ENCODE measurements around the gene WNT3A.

WNT3A gene

GRCh38 chr1:228039986-228040385 is 33.2 kb downstream of the WNT3A start:
- Histone ChIP-seq H3K9ac (ENCODE audit: low read depth, low read length, poor library complexity, severe bottlenecking) (no peak overlapping the region), H3K36me3 (ENCODE audit: insufficient read depth, low read length) (no peaks in the 10 kb centered on the region), H4K20me1 (ENCODE audit: insufficient read depth, low read length, poor library complexity, severe bottlenecking) (no peaks in the 10 kb centered on the region), H3K27me3 (ENCODE audit: insufficient read depth, low read length, poor library complexity, severe bottlenecking) (no peaks in the 10 kb centered on the region), H3K79me2 (ENCODE audit: insufficient read depth, low read length) (no peaks in the 10 kb centered on the region), H3K4me1 (ENCODE audit: insufficient read depth, low read length, poor library complexity, severe bottlenecking) (no peaks in the 10 kb centered on the region), H3K4me3 (ENCODE audit: low read length, poor library complexity, severe bottlenecking) (no peak overlapping the region), H3K9me3 (ENCODE audit: insufficient read depth, low read depth, low read length) (peaks cover 3% of the 10 kb centered on the region; the same call in 1 of the 2 replicates), H3K9me2 (replicated peaks; ENCODE audit: low read depth, low read length) (no peaks in the 10 kb centered on the region), H3K4me2 (ENCODE audit: low read depth, low read length, poor library complexity, severe bottlenecking) (no peak overlapping the region), H2AFZ (ENCODE audit: low read length) (no peak overlapping the region), H3F3A (ENCODE audit: low read depth) (no peaks in the 10 kb centered on the region)
- TF ChIP-seq, protein P1, sequence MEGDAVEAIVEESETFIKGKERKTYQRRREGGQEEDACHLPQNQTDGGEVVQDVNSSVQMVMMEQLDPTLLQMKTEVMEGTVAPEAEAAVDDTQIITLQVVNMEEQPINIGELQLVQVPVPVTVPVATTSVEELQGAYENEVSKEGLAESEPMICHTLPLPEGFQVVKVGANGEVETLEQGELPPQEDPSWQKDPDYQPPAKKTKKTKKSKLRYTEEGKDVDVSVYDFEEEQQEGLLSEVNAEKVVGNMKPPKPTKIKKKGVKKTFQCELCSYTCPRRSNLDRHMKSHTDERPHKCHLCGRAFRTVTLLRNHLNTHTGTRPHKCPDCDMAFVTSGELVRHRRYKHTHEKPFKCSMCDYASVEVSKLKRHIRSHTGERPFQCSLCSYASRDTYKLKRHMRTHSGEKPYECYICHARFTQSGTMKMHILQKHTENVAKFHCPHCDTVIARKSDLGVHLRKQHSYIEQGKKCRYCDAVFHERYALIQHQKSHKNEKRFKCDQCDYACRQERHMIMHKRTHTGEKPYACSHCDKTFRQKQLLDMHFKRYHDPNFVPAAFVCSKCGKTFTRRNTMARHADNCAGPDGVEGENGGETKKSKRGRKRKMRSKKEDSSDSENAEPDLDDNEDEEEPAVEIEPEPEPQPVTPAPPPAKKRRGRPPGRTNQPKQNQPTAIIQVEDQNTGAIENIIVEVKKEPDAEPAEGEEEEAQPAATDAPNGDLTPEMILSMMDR (conservative IDR thresholded peaks at IDR 0.05; ENCODE audit: low read length): no peak
- no peak for TF ChIP-seq EZH2phosphoT487 (IDR thresholded peaks at IDR 0.05; ENCODE audit: borderline replicate concordance)

- TF ChIP-seq, protein P1 (conservative IDR thresholded peaks at IDR 0.05; ENCODE audit: low read length): no peak
- no peak for TF ChIP-seq EZH2phosphoT487 (IDR thresholded peaks at IDR 0.05; ENCODE audit: borderline replicate concordance)
- no peaks in the 10 kb centered on the region for H3K36me3 ChIP-seq (ENCODE audit: insufficient read depth, low read length)
- H3F3A ChIP-seq (ENCODE audit: low read depth): no peaks in the 10 kb centered on the region
- H3K9me3 ChIP-seq (ENCODE audit: insufficient read depth, low read depth, low read length): peaks cover 3% of the 10 kb centered on the region; the same call in 1 of the 2 replicates
- no peak overlapping the region for H3K4me2 ChIP-seq (ENCODE audit: low read depth, low read length, poor library complexity, severe bottlenecking)
- no peak overlapping the region for H2AFZ ChIP-seq (ENCODE audit: low read length)
- no peaks in the 10 kb centered on the region for H4K20me1 ChIP-seq (ENCODE audit: insufficient read depth, low read length, poor library complexity, severe bottlenecking)
- no peaks in the 10 kb centered on the region for H3K27me3 ChIP-seq (ENCODE audit: insufficient read depth, low read length, poor library complexity, severe bottlenecking)
- no peaks in the 10 kb centered on the region for H3K4me1 ChIP-seq (ENCODE audit: insufficient read depth, low read length, poor library complexity, severe bottlenecking)
- H3K4me3 ChIP-seq (ENCODE audit: low read length, poor library complexity, severe bottlenecking): no peak overlapping the region
- no peaks in the 10 kb centered on the region for H3K9me2 ChIP-seq (replicated peaks; ENCODE audit: low read depth, low read length)
- H3K79me2 ChIP-seq (ENCODE audit: insufficient read depth, low read length): no peaks in the 10 kb centered on the region
- H3K9ac ChIP-seq (ENCODE audit: low read depth, low read length, poor library complexity, severe bottlenecking): no peak overlapping the region
Measured at GRCh38 chr1:228041316-228041715, 34.5 kb downstream of the WNT3A start.

GRCh38 chr1:228042508-228042907 is 35.7 kb downstream of the WNT3A start:
- Histone ChIP-seq H2AFZ (ENCODE audit: low read length) (no peak overlapping the region), H3K9me2 (replicated peaks; ENCODE audit: low read depth, low read length) (no peaks in the 10 kb centered on the region), H3K79me2 (ENCODE audit: insufficient read depth, low read length) (no peaks in the 10 kb centered on the region), H3K4me2 (ENCODE audit: low read depth, low read length, poor library complexity, severe bottlenecking) (no peak overlapping the region), H3K4me3 (ENCODE audit: low read length, poor library complexity, severe bottlenecking) (no peak overlapping the region), H3K4me1 (ENCODE audit: insufficient read depth, low read length, poor library complexity, severe bottlenecking) (no peaks in the 10 kb centered on the region), H3K9ac (ENCODE audit: low read depth, low read length, poor library complexity, severe bottlenecking) (no peak overlapping the region), H3K9me3 (ENCODE audit: insufficient read depth, low read depth, low read length) (peaks cover 3% of the 10 kb centered on the region; the same call in 1 of the 2 replicates), H3F3A (ENCODE audit: low read depth) (no peaks in the 10 kb centered on the region), H3K27me3 (ENCODE audit: insufficient read depth, low read length, poor library complexity, severe bottlenecking) (no peaks in the 10 kb centered on the region), H3K36me3 (ENCODE audit: insufficient read depth, low read length) (no peaks in the 10 kb centered on the region), H4K20me1 (ENCODE audit: insufficient read depth, low read length, poor library complexity, severe bottlenecking) (no peaks in the 10 kb centered on the region)
- TF ChIP-seq EZH2phosphoT487 (IDR thresholded peaks at IDR 0.05; ENCODE audit: borderline replicate concordance): no peak
- TF ChIP-seq, protein P1 (conservative IDR thresholded peaks at IDR 0.05; ENCODE audit: low read length): no peak

Measured in Loucy (cell line).